H1 (cell line): ENCODE data around the gene ABHD16A. TPM values are rescaled to one million over a fixed set of nuclear protein-coding genes. Genes with fewer than 3 reads are reported as not detected.

ENCODE experiments used
- CEBPB ChIP-seq: IDR thresholded peaks from 2 replicates; pipeline ENCODE4 v1.6.1; 2012; ENCODE audit warnings: low read depth, low read length
- CTBP2 ChIP-seq: IDR thresholded peaks from 2 replicates; pipeline ENCODE4 v1.7.0; 2011; ENCODE audit warnings: borderline replicate concordance, mild to moderate bottlenecking, moderate library complexity, mixed read lengths, low read length; ENCODE audit not compliant: insufficient read depth, insufficient read length
- EP300 ChIP-seq, 2 experiments: IDR thresholded peaks; 1 replicate in 1 of 2; 2 replicates in 1 of 2; pipeline ENCODE4 v1.6.1; 2011 to 2012; ENCODE audit warnings: low read depth in 2 of 2, low read length in 2 of 2, mild to moderate bottlenecking in 2 of 2, borderline replicate concordance in 1 of 2, inconsistent platforms in 1 of 2, moderate library complexity in 1 of 2
- MAFK ChIP-seq: IDR thresholded peaks from 2 replicates; pipeline ENCODE4 v1.6.1; 2012; ENCODE audit warnings: low read depth, mild to moderate bottlenecking, improper control_type of control experiment, low read length
- POU5F1 ChIP-seq: IDR thresholded peaks from 2 replicates; pipeline ENCODE4 v1.6.1; 2011; ENCODE audit warnings: low read depth, mild to moderate bottlenecking, low read length, moderate library complexity
- polyA plus RNA-seq, 7 experiments: library from polyadenylated mRNA; depleted of rRNA in 3 of 7; stranded (reverse) in 5 of 7; unstranded in 2 of 7; fragments of >200 nt in 5 of 7; fragments of 200-250 nt in 2 of 7; gene quantifications; 1 replicate in 5 of 7; 2 replicates in 1 of 7; 4 replicates in 1 of 7; pipeline versions ENCODE4 v1.2.1 to v1.2.3, GENCODE V29; 2011 to 2013; ENCODE audit warnings: missing spikeins in 2 of 7, mixed read lengths in 2 of 7
- total RNA-seq: library from RNA; stranded (reverse); fragmentation: NEBNext Ultra II Directional; extraction: Animal tissue kit (Norgen Biotek cat#: 25700); gene quantifications from 2 replicates; pipeline ENCODE4 v1.2.1, GENCODE V29; 2021
- TF ChIP-seq, protein P1 (sequence below): IDR thresholded peaks from 2 replicates; pipeline ENCODE4 v1.6.1; 2012; ENCODE audit warnings: inconsistent platforms
- TF ChIP-seq, protein P2 (sequence below): IDR thresholded peaks from 2 replicates; pipeline ENCODE4 v1.6.1; 2011; ENCODE audit warnings: low read depth, mild to moderate bottlenecking, low read length; ENCODE audit not compliant: insufficient read depth

Gene ABHD16A
- total and polyA plus RNA-seq, 2 of the 8 experiments (the other 6 are each of a cell fraction or from before 2014, with no cell fraction given) = 32.9 to 40.2 TPM

DNA sequence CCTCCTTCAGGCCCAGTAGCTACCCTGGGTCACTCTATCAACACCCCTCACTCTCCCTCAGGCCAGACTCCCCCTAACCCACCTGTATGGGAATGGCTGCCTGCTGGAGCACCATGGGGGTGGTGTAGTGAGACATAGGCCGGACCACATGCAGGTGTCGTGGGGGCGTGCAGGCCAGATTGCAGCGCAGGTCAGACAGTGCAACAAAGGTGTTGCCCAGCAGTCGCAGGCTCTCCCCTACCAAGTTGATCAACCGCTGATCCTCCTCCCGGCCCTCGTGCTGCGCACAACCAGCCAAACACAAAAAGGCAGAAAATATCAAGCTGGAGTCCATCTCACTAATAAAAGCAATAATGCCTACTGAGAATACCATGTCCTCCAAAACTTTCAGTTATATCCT is 57.8 kb downstream of the ABHD16A start (continued):
- TF ChIP-seq CTBP2 (no peak), EP300 (IDR thresholded peaks at IDR 0.05; ENCODE audit: borderline replicate concordance in 1 of 2, low read depth in 2 of 2, low read length in 2 of 2) (no peak), CEBPB (no peak), POU5F1 (no peak), MAFK (no peak)
- TF ChIP-seq, protein P1, sequence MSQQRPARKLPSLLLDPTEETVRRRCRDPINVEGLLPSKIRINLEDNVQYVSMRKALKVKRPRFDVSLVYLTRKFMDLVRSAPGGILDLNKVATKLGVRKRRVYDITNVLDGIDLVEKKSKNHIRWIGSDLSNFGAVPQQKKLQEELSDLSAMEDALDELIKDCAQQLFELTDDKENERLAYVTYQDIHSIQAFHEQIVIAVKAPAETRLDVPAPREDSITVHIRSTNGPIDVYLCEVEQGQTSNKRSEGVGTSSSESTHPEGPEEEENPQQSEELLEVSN = no peak
- TF ChIP-seq, protein P2, sequence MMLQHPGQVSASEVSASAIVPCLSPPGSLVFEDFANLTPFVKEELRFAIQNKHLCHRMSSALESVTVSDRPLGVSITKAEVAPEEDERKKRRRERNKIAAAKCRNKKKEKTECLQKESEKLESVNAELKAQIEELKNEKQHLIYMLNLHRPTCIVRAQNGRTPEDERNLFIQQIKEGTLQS = no peak
- TF ChIP-seq, all 59 proteins: peak for 0
